GM12874 (cell line): ENCODE data around the gene MST1R.

Source experiments
- CTCF ChIP-seq: IDR thresholded peaks from 2 replicates; pipeline ENCODE4 v1.5.1; 2011; ENCODE audit warnings: low read depth, mild to moderate bottlenecking, control low read depth, low read length, moderate library complexity; ENCODE audit not compliant: insufficient read depth

Gene MST1R

GRCh38 chr3:49839193-49839809 lies 64.4 kb downstream of the MST1R start:
- peak; percentile 81 for TF ChIP-seq CTCF
